GM20431 (cell line): ENCODE results near the gene CAPN8.

Experiments
- in situ Hi-C: fragments of 300-500 bp; cut with MseI, MboI; formaldehyde crosslinking; loops from one replicate; pipeline ENCODE4 v1.15.0; 2020; ENCODE audit warnings: low sequenced_read_pairs; ENCODE audit not compliant: unreplicated experiment

CAPN8 gene

GRCh38 chr1:223494926-223495645, 170.4 kb downstream of the CAPN8 start:
- in situ Hi-C loops, result no loop called here

GRCh38 chr1:223492044-223492443, 173.5 kb downstream of the CAPN8 start:
- in situ Hi-C loops, result no loop called here
